HG02943 (cell line): ENCODE measurements around the gene DNHD1.

Source experiments
- ATAC-seq: cut with Tn5 transposase; IDR thresholded peaks from one replicate; pipeline ENCODE4 v1.9.1; 2021; ENCODE audit warnings: mild to moderate bottlenecking, low read depth, moderate library complexity; ENCODE audit not compliant: unreplicated experiment

Gene DNHD1

DNA sequence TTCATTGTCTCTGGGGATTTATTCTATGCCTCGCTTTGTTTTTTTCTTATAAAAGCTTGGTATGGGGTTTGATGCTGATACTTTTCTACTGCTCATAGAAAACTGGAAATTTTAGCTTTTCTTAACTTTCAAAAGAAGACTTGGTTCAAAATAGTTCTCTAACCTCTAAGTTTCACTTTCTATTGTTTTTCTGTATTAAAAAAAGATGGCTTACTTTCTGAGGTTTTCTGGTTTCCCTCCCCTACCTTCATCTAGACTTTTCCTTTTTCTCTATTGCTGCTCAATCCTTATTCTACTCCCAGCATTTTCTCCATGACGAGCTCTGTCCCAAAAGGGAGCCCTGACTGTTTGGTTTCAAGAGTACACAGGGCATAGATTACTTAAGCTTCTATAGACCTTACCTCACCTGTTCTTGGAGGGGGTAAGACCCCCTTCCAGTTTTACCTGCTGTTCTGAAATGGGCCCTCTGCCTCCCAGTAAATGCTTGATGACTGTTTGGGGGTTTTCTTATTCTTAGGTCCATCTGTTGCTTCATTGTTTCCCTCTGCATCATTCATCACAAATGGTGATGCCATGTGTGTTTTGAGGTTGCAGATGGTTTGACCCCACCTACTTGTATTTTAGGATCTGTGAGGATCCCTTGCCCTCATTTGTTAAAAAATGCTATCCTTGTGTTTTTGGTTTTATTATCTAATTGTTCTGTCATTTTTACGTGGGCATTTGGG, 29.5 kb downstream of the DNHD1 start:
- ATAC-seq = peak; percentile 60

GRCh38 chr11:6529266-6529665, 32.2 kb downstream of the DNHD1 start:
- no peak for ATAC-seq

DNA sequence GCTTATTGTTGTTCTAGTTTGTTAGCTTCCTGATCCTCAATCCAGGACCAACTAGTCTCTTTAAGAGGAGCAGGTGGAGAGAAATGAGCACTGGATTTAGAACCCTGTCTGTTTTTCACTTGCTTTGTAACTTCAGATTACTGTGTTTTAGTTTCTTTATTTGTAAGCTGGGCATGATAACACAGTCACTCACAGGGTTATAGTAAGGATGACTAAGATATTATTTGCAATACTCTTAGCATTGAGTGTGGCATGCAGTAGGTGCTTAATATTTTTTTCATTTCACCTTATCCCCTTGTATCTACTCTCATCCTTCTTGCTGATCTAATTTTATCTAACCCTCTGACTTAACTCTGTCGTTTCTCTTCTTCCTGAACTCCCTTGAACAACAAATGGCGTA, 33.8 kb downstream of the DNHD1 start:
- ATAC-seq = no peak

- ATAC-seq = no peak
Observed at GRCh38 chr11:6531267-6531752, 34.2 kb downstream of the DNHD1 start.

GRCh38 chr11:6538456-6538855, 41.4 kb downstream of the DNHD1 start:
- ATAC-seq = no peak

- ATAC-seq = no peak
Observed at GRCh38 chr11:6538945-6539344, 41.9 kb downstream of the DNHD1 start.

GRCh38 chr11:6539748-6540268, 42.7 kb downstream of the DNHD1 start:
- no peak for ATAC-seq

GRCh38 chr11:6541356-6541755, 44.3 kb downstream of the DNHD1 start:
- no peak for ATAC-seq

GRCh38 chr11:6542727-6543126, 45.6 kb downstream of the DNHD1 start:
- no peak for ATAC-seq

- ATAC-seq = no peak
Observed at GRCh38 chr11:6544921-6545850, 48.1 kb downstream of the DNHD1 start.

- ATAC-seq = no peak
Observed at GRCh38 chr11:6545917-6546605, 49.0 kb downstream of the DNHD1 start.

- no peak for ATAC-seq
Observed at GRCh38 chr11:6546735-6547134, 49.7 kb downstream of the DNHD1 start.

GRCh38 chr11:6547177-6547576, 50.1 kb downstream of the DNHD1 start:
- ATAC-seq = no peak

DNA sequence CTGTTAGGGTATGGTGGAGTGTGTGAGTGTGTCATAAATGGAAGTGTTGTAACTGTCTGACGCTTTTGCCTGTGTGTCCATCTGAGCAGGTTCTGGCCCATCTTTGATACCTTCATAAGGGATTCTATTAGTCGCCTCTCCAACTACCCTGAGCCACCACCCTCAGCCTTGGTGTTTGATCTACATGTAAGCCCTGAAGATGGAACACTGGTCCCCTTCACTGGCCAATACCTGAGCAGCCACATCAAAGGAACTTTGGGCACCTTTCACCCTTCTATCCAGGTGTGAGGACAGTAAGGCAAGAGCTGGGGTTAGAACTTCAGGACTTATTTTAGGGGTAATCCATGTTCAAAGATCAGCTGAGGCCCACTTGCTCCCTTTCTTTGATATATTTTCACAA, 51.0 kb downstream of the DNHD1 start:
- ATAC-seq = no peak

DNA sequence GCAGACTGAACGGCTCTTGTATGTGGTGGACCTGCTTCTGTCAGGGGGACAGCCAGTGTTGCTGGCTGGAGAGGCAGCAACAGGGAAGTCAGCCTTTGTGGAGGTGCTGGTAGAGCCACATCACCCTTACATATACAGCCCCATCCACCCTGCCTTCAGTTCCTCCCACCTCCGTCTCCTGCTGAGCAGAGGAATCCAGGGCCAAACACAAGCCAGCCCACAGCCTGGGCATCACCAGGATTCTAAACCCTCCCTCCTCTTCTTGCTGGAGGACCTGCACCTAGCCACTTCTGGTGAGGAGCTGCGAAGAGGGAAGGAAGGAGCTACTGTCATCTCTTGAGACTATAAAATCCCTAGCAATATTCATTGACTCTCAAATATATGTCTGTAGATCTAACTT, 51.6 kb downstream of the DNHD1 start:
- ATAC-seq = no peak

GRCh38 chr11:6553634-6554033, 56.6 kb downstream of the DNHD1 start:
- ATAC-seq = no peak

- no peak for ATAC-seq
Observed at GRCh38 chr11:6554828-6555706, 58.0 kb downstream of the DNHD1 start.

DNA sequence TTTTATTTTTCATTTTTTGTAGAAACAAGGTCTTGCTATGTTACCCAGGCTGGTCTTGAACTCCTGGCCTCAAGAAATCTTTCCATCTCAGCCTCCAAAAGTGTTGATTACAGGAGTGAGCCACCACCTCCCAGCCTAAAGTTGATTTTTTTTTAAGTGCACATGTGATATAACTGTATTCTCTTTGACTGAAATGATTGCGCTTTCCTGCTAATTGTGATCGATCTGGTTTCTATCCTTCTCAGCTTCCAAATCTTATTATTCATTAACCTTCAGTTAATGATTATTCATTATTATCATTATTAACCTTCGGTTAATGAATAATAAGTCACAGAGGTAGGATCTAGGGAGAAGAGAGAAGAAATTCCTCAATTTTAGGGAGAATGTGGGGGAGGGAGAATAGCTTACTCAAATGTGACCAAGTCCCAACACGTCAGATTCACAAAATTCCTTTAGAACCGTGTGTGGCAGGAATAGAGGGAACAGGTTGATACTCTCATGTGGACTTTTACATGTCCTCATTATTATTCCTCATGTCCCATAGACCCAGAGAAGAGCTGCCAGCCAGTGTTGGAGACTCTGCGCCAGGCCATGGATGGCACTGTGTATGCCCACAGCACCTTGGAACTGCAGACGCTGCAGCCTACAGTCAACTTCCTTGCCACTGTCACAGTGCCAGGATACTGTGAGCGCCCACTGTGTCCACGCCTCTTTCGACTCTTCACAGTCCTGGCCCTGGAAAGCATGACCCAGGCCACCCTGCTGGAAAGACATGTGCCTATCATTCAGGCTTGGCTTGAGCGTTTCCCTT, 59.3 kb downstream of the DNHD1 start:
- ATAC-seq = no peak

GRCh38 chr11:6557063-6557462, 60.0 kb downstream of the DNHD1 start:
- ATAC-seq = no peak
